IPS-15b (cell line): Measurements from ENCODE around the gene KCNJ16.

Source experiments
- H3K27me3 ChIP-seq: one replicate; pipeline ENCODE4 v1.6.1; 2013; ENCODE audit warnings: low read length; ENCODE audit not compliant: control insufficient read depth, insufficient read depth
- H3K36me3 ChIP-seq: one replicate; pipeline ENCODE4 v1.6.1; 2013; ENCODE audit warnings: low read length; ENCODE audit not compliant: control insufficient read depth, insufficient read depth
- H3K4me1 ChIP-seq: one replicate; pipeline ENCODE4 v1.6.1; 2013; ENCODE audit warnings: mild to moderate bottlenecking, low read length; ENCODE audit not compliant: control insufficient read depth, insufficient read depth
- H3K4me3 ChIP-seq: one replicate; pipeline ENCODE4 v1.5.1; 2013; ENCODE audit warnings: low read depth, low read length
- H3K9ac ChIP-seq: one replicate; pipeline ENCODE4 v1.6.1; 2013; ENCODE audit warnings: low read depth, mild to moderate bottlenecking, low read length
- H3K9me3 ChIP-seq: one replicate; pipeline ENCODE4 v1.6.1; 2013; ENCODE audit warnings: mild to moderate bottlenecking, low read length; ENCODE audit not compliant: control insufficient read depth, insufficient read depth

KCNJ16 gene

DNA sequence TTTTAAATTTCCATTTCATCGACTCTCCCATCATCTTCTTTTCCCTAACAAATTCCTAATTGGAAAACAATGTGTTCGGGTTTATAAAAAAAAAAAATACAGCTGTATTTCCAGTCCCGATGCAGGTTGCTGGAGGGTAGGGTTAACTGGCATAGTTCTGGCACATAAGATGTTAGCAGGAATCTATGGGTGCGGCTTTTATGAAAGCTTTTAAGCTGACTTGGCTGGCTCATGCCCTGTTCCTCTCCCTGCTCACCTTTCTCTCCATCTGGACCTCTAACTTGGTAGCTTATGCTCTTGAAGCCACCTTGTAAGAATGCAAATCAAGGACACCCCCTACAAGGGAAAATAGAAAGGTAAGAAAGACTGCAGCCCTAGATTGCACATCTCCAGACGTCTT, 61.1 kb downstream of the KCNJ16 start:
- Histone ChIP-seq H3K9ac (no peak overlapping the region), H3K9me3 (no peaks in the 10 kb centered on the region), H3K27me3 (no peaks in the 10 kb centered on the region), H3K36me3 (no peaks in the 10 kb centered on the region), H3K4me3 (no peak overlapping the region), H3K4me1 (peaks cover 5% of the 10 kb centered on the region)

DNA sequence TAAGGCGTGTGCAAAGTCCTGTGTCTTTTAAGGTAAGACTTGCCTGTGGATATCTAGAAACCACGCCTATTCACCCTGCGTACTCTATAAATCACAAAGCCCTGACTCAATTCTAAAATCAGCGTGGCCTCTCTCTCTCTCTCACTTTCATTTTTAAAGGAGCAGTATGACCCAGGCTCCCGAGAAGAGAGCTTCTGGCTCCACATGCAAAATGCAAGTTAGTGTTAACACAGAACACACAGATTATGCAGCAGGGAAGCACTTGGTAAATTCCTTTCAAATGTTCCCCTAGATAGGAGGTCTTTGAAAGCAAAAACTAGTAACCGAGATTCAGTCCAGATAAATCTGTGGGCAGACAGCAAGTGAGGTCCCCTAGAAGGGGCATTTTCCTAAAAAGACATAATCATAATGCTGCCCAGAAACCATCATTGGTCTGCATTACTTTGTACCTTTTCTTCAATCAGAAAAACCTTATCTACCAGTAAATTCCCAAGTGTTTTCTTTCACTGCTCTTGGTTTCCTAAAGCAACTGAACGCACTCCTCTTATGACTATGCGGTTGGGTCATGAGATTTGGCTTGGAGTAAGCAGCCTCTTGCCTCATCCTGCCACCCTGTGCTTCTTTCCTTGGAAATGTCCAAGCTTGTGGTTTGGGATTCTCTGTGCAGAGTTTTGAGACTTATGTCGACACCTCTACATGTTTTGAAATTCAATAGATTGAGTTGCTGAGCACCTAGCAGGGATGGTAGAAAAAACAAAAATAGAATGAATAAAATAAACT, 62.6 kb downstream of the KCNJ16 start:
- Histone ChIP-seq H3K9ac (no peak overlapping the region), H3K4me3 (no peak overlapping the region), H3K9me3 (no peaks in the 10 kb centered on the region), H3K4me1 (peaks cover 5% of the 10 kb centered on the region), H3K36me3 (no peaks in the 10 kb centered on the region), H3K27me3 (no peaks in the 10 kb centered on the region)

DNA sequence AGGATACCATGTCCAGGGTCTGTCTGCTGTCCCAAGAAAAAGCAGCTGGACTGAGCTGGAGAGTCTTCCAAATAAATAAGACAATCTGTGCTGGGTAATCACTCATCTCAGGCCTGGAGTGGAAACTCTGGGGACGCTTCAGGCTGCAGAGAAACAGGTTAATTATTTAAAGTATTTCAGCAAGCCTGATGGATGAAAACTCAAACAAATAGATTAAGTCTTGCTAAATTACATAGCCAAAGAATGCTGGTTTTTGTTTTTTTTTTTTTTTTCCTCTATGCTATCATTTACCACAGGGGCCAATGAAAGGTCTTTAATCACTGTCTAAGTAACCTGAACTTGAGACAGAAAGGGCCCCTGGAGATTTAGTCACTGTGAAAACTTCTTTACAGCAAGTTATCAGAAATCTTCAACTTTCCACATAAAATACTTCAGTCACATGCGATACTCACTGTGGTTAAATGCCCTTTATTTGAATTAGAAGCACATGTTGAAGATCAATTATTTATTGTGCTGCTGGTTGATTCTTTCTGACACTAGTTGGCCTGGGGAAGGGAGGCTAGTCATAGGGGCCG, 63.4 kb downstream of the KCNJ16 start:
- H3K36me3 ChIP-seq: no peaks in the 10 kb centered on the region
- no peaks in the 10 kb centered on the region for H3K27me3 ChIP-seq
- H3K9me3 ChIP-seq: no peaks in the 10 kb centered on the region
- H3K4me1 ChIP-seq: peaks cover 5% of the 10 kb centered on the region
- H3K4me3 ChIP-seq: no peak overlapping the region
- H3K9ac ChIP-seq: no peak overlapping the region

DNA sequence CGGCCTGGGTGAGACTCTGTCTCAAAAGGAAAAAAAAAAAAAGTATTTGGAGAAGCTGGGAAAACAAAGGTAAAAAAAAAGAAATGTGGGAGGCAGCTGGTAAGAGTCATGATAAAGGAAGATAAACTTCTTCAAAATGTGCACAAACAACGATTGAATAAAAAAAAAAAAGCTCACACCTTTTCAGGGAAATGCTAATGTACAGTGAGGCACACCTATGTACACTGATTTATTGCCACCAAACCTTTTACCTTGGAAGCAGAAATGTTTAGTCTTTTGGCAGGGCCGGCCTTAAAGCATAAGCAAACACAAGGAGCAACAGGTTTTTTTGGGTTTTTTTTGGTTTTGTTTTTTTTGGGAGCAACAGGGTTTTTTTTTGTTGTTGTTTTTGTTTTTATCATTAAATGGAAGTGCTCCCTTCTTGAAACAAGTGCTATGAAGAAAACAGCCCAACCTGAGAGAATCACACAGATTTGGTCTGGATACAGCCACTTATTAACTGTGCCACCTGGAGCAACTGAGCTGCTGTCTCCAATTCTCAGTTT, 64.5 kb downstream of the KCNJ16 start:
- H3K4me1 ChIP-seq: peaks cover 5% of the 10 kb centered on the region
- H3K36me3 ChIP-seq: no peaks in the 10 kb centered on the region
- H3K4me3 ChIP-seq: no peak overlapping the region
- no peaks in the 10 kb centered on the region for H3K27me3 ChIP-seq
- no peak overlapping the region for H3K9ac ChIP-seq
- H3K9me3 ChIP-seq: no peaks in the 10 kb centered on the region

DNA sequence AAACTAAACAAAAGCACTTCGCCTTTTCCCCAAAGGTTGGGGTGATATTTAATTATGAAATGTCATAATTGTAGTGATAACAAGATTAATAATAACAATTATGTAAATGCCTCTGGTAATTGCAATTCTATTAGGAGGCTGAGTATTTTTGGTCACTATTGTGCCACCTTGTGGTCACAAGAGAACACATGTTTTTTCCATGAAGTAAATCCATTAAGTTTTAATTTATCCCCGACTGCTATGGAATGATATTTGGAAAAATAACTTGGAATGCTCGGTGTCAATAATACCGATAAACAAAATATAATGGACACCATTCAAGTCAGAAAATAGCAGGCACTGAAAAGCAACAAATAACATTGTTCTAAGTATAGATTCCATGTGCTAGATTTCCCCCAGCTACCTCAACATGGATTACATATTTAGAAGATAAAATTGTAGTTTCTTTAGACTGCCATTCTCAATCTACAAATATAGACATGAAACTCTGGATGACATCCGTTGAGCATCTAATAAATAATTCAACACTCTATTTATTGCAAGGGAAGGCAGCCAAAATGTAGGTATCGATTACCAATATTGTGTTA, 69.3 kb downstream of the KCNJ16 start:
- H3K27me3 ChIP-seq: no peaks in the 10 kb centered on the region
- no peak overlapping the region for H3K9ac ChIP-seq
- no peak overlapping the region for H3K4me3 ChIP-seq
- no peaks in the 10 kb centered on the region for H3K4me1 ChIP-seq
- no peaks in the 10 kb centered on the region for H3K9me3 ChIP-seq
- no peaks in the 10 kb centered on the region for H3K36me3 ChIP-seq

DNA sequence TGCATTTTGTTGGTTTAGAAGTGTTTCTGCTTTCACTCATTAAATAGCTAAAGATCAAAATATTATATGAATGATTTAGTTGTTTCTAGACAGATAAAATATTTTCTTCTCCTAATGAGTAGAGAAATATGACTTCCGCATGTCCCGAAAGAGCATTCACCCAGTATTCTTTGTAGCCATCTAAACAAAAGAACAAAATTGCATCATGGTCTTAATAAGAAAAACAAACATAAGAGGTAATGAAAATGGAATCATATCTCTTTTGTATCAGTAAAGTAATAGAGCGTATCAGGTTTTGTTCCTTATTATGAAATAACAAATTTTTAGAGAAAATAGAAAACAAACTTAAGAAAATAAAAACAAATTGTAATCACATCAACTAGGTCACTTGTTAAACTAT, 78.2 kb downstream of the KCNJ16 start:
- Histone ChIP-seq H3K9ac (no peak overlapping the region), H3K4me1 (no peaks in the 10 kb centered on the region), H3K27me3 (no peaks in the 10 kb centered on the region), H3K36me3 (no peaks in the 10 kb centered on the region), H3K9me3 (no peaks in the 10 kb centered on the region), H3K4me3 (no peak overlapping the region)

DNA sequence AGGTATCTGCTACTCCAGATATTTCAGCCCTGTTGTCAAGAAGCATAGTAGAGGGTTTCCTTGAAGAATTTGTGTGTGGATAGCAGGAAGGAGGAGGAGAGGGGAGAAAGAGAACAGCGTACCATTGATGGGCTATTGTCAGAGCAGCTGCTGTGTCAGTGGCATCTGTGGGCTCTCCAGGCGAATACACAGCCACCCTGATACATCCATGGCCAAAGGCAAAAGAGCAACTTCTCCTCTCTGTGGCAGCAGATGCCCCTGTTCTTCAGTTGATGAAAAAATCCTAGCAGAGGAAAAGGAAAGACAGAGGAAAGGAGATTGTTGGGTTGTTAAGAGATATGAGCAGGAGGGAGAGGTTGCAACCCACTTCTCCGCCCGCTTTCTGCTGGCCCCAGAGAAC, 82.1 kb downstream of the KCNJ16 start:
- no peak overlapping the region for H3K9ac ChIP-seq
- H3K27me3 ChIP-seq: no peaks in the 10 kb centered on the region
- no peak overlapping the region for H3K4me3 ChIP-seq
- no peaks in the 10 kb centered on the region for H3K4me1 ChIP-seq
- no peaks in the 10 kb centered on the region for H3K9me3 ChIP-seq
- no peaks in the 10 kb centered on the region for H3K36me3 ChIP-seq

DNA sequence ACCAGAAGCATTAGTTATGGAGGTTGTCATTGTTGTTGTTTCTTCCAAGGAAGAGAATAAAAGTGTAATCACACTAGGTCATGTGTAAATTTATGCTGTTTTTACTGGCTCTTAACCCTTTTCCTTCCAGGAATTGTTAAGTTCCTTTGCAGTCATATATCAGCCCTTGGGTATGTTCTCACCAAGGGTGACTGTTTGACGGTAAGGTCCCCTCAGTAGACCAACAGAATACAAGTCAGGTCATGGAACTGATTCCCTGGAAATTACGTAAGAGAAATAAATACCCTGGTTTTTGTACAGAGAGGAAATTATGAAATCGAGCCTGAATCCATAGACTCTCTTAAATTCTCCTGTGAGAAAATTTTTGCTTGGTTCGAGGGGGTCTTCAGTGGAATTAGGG, 83.2 kb downstream of the KCNJ16 start:
- Histone ChIP-seq H3K4me3 (no peak overlapping the region), H3K9me3 (no peaks in the 10 kb centered on the region), H3K36me3 (no peaks in the 10 kb centered on the region), H3K27me3 (no peaks in the 10 kb centered on the region), H3K4me1 (no peaks in the 10 kb centered on the region), H3K9ac (no peak overlapping the region)

DNA sequence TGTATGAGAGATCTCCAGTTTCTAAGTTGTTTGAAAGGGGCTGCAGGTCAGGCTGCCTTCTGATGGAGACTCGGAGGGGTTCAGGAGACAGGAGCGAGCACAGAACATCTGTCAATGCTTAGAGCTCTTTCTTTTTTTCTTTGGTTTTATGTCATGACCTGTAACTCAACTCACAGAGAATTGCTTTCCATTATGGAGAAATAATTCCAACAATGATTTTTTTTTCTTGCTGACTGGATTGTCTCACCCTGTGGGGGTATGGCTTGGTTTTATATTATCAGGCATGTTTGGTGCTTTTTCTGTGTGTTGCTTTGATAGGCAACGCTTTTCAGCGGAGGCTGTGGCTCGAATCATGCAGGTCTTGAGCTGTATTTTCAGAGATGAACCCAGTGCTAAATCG, 83.6 kb downstream of the KCNJ16 start:
- Histone ChIP-seq H3K4me3 (no peak overlapping the region), H3K4me1 (no peaks in the 10 kb centered on the region), H3K27me3 (no peaks in the 10 kb centered on the region), H3K9me3 (no peaks in the 10 kb centered on the region), H3K9ac (no peak overlapping the region), H3K36me3 (no peaks in the 10 kb centered on the region)

DNA sequence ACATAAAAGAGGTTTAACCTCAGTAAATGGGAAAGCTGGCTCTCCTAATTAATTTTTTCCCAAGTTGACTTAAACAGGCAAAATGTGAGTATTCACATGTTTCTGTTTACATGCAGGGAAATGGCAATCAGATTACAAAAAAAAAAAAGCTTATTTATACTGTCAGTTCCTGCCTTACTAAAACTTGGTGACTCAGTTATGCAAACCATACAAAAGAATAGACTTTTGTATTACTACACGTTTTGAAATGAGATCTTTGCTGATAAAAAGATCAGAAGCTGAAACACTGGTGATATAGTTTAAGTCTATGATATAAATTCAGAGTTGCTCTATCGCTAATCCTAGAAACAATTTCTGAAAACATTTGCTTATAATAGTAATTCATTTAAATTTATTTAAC, 85.0 kb downstream of the KCNJ16 start:
- Histone ChIP-seq H3K27me3 (no peaks in the 10 kb centered on the region), H3K9ac (no peak overlapping the region)

DNA sequence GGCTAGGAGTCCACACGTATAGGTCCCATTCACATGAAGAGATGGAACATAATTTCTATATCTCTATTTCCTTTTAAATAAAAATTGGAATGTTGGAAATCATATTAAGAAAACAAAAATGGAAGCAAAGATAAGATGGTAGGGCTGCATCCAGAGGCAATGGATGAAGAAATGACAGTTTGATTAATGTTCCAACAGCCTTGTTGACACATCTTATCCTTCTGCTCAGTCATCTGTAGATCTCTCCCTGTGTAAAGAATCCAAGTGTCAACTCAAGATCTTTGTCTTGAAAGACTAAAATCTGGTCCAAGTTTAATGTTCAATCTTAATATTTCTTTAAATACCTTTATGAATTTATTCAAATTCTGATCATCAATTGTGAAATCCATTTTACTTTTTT, 86.5 kb downstream of the KCNJ16 start:
- no peak overlapping the region for H3K4me3 ChIP-seq
- H3K4me1 ChIP-seq: no peaks in the 10 kb centered on the region
- H3K9ac ChIP-seq: no peak overlapping the region
- H3K27me3 ChIP-seq: no peaks in the 10 kb centered on the region
- no peaks in the 10 kb centered on the region for H3K36me3 ChIP-seq
- H3K9me3 ChIP-seq: no peaks in the 10 kb centered on the region

More for the DNA sequence above, 85.0 kb downstream of the KCNJ16 start:
- no peaks in the 10 kb centered on the region for H3K9me3 ChIP-seq
- no peaks in the 10 kb centered on the region for H3K36me3 ChIP-seq
- H3K4me3 ChIP-seq: no peak overlapping the region
- H3K4me1 ChIP-seq: no peaks in the 10 kb centered on the region

DNA sequence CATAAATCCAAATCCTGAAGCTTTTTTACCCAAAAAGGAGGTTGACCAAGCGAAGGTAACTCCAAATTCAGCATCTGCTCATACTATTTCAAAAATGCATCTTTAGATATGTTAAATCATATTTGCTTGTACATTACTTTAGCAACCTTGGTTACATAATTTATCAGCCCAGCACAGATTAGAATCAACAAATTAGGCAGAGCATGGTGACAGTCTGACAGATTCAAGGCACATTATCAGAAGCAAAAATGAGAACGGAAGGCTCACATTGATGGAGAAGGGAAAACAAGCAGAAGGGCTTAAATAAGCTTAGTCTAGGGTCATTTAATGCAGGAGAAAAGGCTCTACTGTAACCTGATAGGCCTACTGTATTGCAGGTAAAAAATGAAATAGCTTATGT, 90.4 kb downstream of the KCNJ16 start:
- Histone ChIP-seq H3K4me3 (no peak overlapping the region), H3K9me3 (no peaks in the 10 kb centered on the region)

More for the DNA sequence above, 90.4 kb downstream of the KCNJ16 start:
- peaks cover 4% of the 10 kb centered on the region for H3K4me1 ChIP-seq
- peaks cover 24% of the 10 kb centered on the region for H3K27me3 ChIP-seq
- H3K9ac ChIP-seq: no peak overlapping the region
- H3K36me3 ChIP-seq: no peaks in the 10 kb centered on the region
